Glutamatergic neuron (in vitro differentiated cells): Measurements from ENCODE around the gene RACGAP1. TPM values are rescaled to one million over a fixed set of nuclear protein-coding genes. Genes with fewer than 3 reads are reported as not detected.

ENCODE experiments used
- DNase-seq: peaks from one replicate; pipeline ENCODE4 v3.0.0; 2022
- H3K27ac Mint-ChIP-seq: one replicate; pipeline ENCODE4 v1.8.0; 2020; ENCODE audit warnings: mild to moderate bottlenecking, mixed read lengths, inconsistent platforms; ENCODE audit not compliant: unreplicated experiment
- H3K27me3 Mint-ChIP-seq: one replicate; pipeline ENCODE4 v1.8.0; 2020; ENCODE audit warnings: mild to moderate bottlenecking, moderate library complexity, mixed read lengths, inconsistent platforms; ENCODE audit not compliant: unreplicated experiment
- H3K36me3 Mint-ChIP-seq: one replicate; pipeline ENCODE4 v1.8.0; 2020; ENCODE audit warnings: mild to moderate bottlenecking, mixed read lengths, inconsistent platforms; ENCODE audit not compliant: unreplicated experiment
- H3K4me1 Mint-ChIP-seq: one replicate; pipeline ENCODE4 v1.8.0; 2020; ENCODE audit warnings: mild to moderate bottlenecking, low read depth, mixed read lengths, inconsistent platforms; ENCODE audit not compliant: unreplicated experiment
- H3K4me3 Mint-ChIP-seq: one replicate; pipeline ENCODE4 v1.8.0; 2020; ENCODE audit warnings: mild to moderate bottlenecking, mixed read lengths, inconsistent platforms; ENCODE audit not compliant: unreplicated experiment
- H3K9me3 Mint-ChIP-seq: one replicate; pipeline ENCODE4 v1.8.0; 2020; ENCODE audit warnings: mild to moderate bottlenecking, moderate library complexity, mixed read lengths, inconsistent platforms; ENCODE audit not compliant: unreplicated experiment
- total RNA-seq: library from RNA; stranded (reverse); fragmentation: NEBNext Ultra II Directional; extraction: Animal tissue kit (Norgen Biotek cat#: 25700); gene quantifications from one replicate; pipeline ENCODE4 v1.2.1, GENCODE V29; 2021; ENCODE audit not compliant: unreplicated experiment
- TF ChIP-seq, protein P1 (sequence below): fragments of 200-600 bp; sonication (generic); IDR thresholded peaks from one replicate; pipeline ENCODE4 v1.5.0; 2021; ENCODE audit not compliant: partially characterized antibody, unreplicated experiment

RACGAP1 gene
- total RNA-seq, 1 donor from 2014 or later = 47.1 TPM

DNA sequence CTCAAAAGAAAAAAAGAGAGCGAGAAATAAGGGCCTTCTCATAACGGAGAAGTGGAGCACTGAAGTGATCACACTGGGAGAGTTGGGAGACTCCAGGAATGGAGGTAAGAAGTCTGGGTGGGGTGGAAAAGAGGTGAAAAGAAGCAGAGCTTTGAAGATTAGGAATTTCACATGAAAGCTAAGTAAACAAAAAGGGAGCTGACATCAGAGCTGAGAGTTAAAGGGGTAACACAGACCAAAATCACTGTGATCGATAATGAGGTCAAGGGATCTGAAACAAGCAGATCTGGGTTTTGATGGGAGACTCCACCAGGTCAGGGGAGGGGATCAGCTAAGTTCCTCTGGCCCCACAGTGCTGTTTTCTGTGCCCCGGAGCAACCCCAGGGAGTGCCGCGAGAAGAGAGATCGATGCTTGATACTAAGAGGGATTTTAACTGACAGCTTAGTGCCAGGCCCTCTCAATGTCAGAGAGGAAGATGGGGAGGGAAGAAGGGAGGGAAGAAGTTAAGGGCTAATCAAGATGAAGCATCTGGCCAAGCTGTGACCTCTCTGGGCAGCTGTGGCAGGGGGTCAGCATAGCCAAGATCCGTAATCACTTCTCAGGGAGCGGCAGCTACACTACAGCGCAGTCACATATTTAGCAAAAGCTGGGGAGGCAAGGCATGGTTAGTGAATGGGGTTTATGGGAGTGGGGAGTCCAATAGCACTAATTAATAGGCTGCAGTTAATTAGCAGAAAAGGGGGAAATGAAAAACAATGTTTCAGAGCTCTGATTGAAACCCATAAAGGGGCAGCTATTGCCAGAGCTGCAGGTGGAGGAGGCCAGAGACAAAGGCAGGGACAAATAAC lies 44.6 kb downstream of the RACGAP1 start:
- Mint-ChIP-seq H3K27ac (peak overlapping the region; percentile 87), H3K27me3 (peaks cover 15% of the 10 kb centered on the region), H3K9me3 (peaks cover 7% of the 10 kb centered on the region), H3K4me3 (peak overlapping the region; percentile 44), H3K36me3 (no peaks in the 10 kb centered on the region), H3K4me1 (peaks cover 61% of the 10 kb centered on the region)
- TF ChIP-seq, protein P1, sequence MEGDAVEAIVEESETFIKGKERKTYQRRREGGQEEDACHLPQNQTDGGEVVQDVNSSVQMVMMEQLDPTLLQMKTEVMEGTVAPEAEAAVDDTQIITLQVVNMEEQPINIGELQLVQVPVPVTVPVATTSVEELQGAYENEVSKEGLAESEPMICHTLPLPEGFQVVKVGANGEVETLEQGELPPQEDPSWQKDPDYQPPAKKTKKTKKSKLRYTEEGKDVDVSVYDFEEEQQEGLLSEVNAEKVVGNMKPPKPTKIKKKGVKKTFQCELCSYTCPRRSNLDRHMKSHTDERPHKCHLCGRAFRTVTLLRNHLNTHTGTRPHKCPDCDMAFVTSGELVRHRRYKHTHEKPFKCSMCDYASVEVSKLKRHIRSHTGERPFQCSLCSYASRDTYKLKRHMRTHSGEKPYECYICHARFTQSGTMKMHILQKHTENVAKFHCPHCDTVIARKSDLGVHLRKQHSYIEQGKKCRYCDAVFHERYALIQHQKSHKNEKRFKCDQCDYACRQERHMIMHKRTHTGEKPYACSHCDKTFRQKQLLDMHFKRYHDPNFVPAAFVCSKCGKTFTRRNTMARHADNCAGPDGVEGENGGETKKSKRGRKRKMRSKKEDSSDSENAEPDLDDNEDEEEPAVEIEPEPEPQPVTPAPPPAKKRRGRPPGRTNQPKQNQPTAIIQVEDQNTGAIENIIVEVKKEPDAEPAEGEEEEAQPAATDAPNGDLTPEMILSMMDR = no peak
- no peak for DNase-seq

DNA sequence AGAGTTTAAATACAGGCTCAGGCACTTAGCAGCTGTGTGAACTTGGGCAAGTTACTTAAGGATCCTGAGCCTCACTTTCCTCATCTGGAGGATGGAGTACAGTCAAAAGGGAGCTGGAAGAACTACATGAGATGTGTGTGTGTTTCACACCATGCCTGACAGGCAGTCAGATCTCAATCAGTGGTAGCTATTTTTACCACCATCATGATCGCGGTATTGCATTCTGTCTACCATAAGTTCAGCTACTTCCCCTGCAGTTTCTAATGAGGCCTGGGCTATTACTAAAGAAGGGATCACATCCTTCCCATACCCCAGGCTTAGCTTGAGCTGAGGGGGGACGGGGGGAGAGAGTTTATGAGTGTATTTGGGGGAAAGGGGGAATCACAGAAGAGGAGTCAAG lies 45.5 kb downstream of the RACGAP1 start:
- H3K27ac Mint-ChIP-seq = peak overlapping the region; percentile 98
- H3K9me3 Mint-ChIP-seq = peaks cover 7% of the 10 kb centered on the region
- H3K27me3 Mint-ChIP-seq = peaks cover 15% of the 10 kb centered on the region
- peak overlapping the region; percentile 20 for H3K4me3 Mint-ChIP-seq
- no peaks in the 10 kb centered on the region for H3K36me3 Mint-ChIP-seq
- no peak for DNase-seq
- TF ChIP-seq, protein P1 = no peak
- H3K4me1 Mint-ChIP-seq = peaks cover 54% of the 10 kb centered on the region

DNA sequence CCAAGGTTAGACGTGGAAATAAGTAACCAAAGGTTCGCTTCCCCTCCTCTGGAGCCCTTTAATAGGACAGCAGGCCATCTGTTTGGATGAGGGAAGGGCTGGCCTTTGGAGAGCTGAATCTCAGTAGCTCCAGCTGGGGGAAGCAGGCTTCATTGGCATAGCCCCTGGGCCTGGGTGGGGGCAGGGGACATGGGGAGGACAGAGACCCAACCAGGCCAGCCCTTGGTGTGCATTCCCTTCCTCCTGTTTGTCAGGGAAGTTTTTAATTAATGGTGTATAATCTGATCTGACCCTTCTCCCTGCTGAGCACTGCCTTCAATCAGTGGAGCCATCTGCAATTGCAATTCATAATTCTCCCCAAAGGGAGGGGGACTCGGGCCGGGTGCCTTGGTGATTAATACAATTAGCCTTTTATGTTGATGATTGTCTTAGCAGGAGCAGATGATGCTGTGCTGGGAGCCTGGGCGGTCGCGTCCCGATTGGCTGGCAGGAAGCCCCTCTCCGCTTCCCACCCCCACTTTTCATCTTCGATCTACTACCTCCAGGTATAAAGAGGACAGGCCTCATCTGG lies 46.2 kb downstream of the RACGAP1 start:
- peaks cover 13% of the 10 kb centered on the region for H3K27me3 Mint-ChIP-seq
- peak; percentile 69 for DNase-seq
- peak overlapping the region; percentile 70 for H3K4me3 Mint-ChIP-seq
- H3K36me3 Mint-ChIP-seq = no peaks in the 10 kb centered on the region
- peaks cover 49% of the 10 kb centered on the region for H3K4me1 Mint-ChIP-seq
- H3K27ac Mint-ChIP-seq = peak overlapping the region; percentile 98
- peaks cover 5% of the 10 kb centered on the region for H3K9me3 Mint-ChIP-seq
- TF ChIP-seq, protein P1 = no peak

DNA sequence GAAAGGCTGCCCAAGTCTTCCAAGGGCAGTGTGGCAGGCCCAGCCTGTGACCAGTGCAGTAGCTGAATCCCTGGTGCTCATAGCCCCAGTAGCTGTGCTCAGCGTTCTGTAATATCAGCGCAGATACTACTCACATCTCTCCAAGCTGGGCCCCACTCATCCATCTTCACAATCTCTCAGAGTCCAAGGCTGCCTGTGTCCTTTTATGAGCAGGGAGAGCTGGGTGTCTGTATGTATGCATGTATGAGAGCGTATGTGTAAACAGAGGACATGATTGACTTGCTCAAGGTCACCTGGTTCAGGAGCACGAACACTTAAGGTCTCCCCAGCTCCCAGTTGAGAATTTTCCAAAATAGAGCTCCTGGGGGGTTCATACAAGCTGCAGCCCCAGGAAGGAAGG lies 47.2 kb downstream of the RACGAP1 start:
- DNase-seq = no peak
- Mint-ChIP-seq H3K9me3 (peaks cover 5% of the 10 kb centered on the region), H3K27me3 (peaks cover 12% of the 10 kb centered on the region), H3K27ac (peak overlapping the region; percentile 98), H3K4me1 (peaks cover 46% of the 10 kb centered on the region), H3K4me3 (peak overlapping the region; percentile 70), H3K36me3 (no peaks in the 10 kb centered on the region)
- TF ChIP-seq, protein P1 = no peak

DNA sequence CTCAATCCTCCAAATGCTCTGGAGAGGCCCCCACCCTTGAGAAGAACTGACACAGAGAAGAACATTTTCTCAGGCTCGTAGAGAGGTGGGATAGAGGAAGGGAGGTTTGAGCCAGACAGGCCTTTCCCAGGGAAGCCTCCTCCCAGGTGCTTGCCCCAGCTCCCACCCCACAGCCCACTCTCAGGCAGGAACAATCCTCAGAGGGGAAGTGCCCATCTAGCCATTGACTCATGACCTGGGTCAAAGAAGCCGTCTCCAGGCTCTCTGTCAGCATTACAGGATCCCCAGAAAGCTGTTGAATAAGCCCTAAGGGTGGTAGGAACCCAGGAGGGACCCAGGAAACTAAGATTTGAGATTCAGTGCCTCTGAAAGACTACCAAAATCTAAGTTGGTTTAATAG lies 48.7 kb downstream of the RACGAP1 start:
- Mint-ChIP-seq H3K27ac (no peak overlapping the region), H3K4me1 (peaks cover 44% of the 10 kb centered on the region), H3K4me3 (no peak overlapping the region), H3K27me3 (peaks cover 12% of the 10 kb centered on the region), H3K9me3 (peaks cover 9% of the 10 kb centered on the region), H3K36me3 (no peaks in the 10 kb centered on the region)
- TF ChIP-seq, protein P1 = no peak
- DNase-seq = no peak
